Breast epithelium (tissue), 4 donors: ENCODE data around the gene NINJ2. TPM values are rescaled to one million over a fixed set of nuclear protein-coding genes. Genes with fewer than 3 reads are reported as not detected.

ENCODE experiments used
- DNase-seq, 2 donors: peaks; one replicate each; pipeline ENCODE4 v3.0.0-alpha.2; 2019; ENCODE audit warnings: low spot score in 2 of 2
- H3K27ac ChIP-seq, 2 donors: fragments of 200-600 bp; sonication (generic) in 1 of 2; one replicate each; pipeline ENCODE4 v1.5.1; 2016 to 2019; ENCODE audit warnings: mild to moderate bottlenecking in 1 of 2
- H3K27me3 ChIP-seq, 2 donors: fragments of 200-600 bp; sonication (generic) in 1 of 2; one replicate each; pipeline versions ENCODE4 v1.5.1 to v1.6.0; 2017 to 2019; ENCODE audit warnings: control low read depth in 1 of 2, mild to moderate bottlenecking in 1 of 2
- H3K36me3 ChIP-seq: fragments of 200-600 bp; one replicate; pipeline ENCODE4 v1.5.1; 2019
- H3K4me1 ChIP-seq, 2 donors: fragments of 200-600 bp; sonication (generic); one replicate each; pipeline ENCODE4 v1.5.1; 2016 to 2019; ENCODE audit warnings: control low read depth in 1 of 2
- H3K4me3 ChIP-seq, 3 donors: fragments of 200-600 bp; sonication (generic); 1 replicate in 2 of 3; 2 replicates in 1 of 3; pipeline ENCODE4 v1.5.1; 2016 to 2019; ENCODE audit warnings: mild to moderate bottlenecking in 3 of 3, moderate library complexity in 2 of 3
- H3K9me3 ChIP-seq, 2 donors: fragments of 200-600 bp; sonication (generic) in 1 of 2; one replicate each; pipeline ENCODE4 v1.5.1; 2016 to 2019; ENCODE audit warnings: control low read depth in 1 of 2
- CTCF ChIP-seq, 3 donors: fragments of 450-650 bp; IDR thresholded peaks; one replicate each; pipeline ENCODE4 v1.5.1; 2016 to 2017; ENCODE audit warnings: antibody characterized with exemption in 3 of 3, mild to moderate bottlenecking in 3 of 3, moderate library complexity in 3 of 3
- POLR2A ChIP-seq: fragments of 450-650 bp; IDR thresholded peaks from one replicate; pipeline ENCODE4 v1.6.1; 2016; ENCODE audit warnings: antibody characterized with exemption, mild to moderate bottlenecking, moderate library complexity
- POLR2AphosphoS5 ChIP-seq, 3 donors: sonication (generic); formaldehyde crosslinking; IDR thresholded peaks; one replicate each; pipeline ENCODE4 v1.6.1; 2017; ENCODE audit warnings: antibody characterized with exemption in 3 of 3
- intact Hi-C: fragments of 100-400 bp; cut with DNase I; formaldehyde crosslinking; loops from one replicate; pipeline ENCODE4 v1.15.1; 2023; ENCODE audit warnings: low total_unique reads
- total RNA-seq, 3 donors: library from RNA; depleted of rRNA; stranded (reverse); fragments of >200 nt; gene quantifications; one replicate each; pipeline ENCODE4 v1.1.0, GENCODE V29; 2016

The NINJ2 gene
- total RNA-seq, 3 donors from 2014 or later = 6.3 to 17.0 (median 6.9) TPM

- no peaks in the 10 kb centered on the region for H3K4me1 ChIP-seq
- no peaks in the 10 kb centered on the region for H3K9me3 ChIP-seq
- H3K4me3 ChIP-seq = no peak overlapping the region
- no peak overlapping the region for H3K27ac ChIP-seq
- TF ChIP-seq POLR2A (no peak), POLR2AphosphoS5 (IDR thresholded peaks at IDR 0.05) (no peak), CTCF (IDR thresholded peaks at IDR 0.05) (no peak)
- H3K36me3 ChIP-seq = no peaks in the 10 kb centered on the region
- intact Hi-C loops = no loop called here
- no peak for DNase-seq
- no peaks in the 10 kb centered on the region for H3K27me3 ChIP-seq
Observed at GRCh38 chr12:590206-590750, 73.0 kb downstream of the NINJ2 start.

DNA sequence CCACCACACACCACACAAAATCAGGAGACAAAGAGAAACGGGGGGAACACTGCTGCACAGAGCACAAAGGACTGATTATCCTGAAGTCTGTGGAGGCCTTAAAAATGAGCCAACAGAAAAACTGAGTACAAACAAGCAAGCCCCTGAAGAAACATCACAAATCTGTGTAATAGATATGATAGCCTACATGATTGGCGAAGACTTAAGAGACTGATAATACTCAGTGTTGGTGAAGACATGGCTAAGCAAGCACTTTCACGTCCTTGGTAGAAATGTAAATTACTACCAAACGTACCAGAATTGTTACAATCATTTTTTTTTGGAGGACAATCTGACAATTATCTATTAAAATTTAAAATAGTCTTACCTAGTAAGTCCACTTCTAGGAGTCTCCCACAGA is 74.6 kb downstream of the NINJ2 start:
- no peaks in the 10 kb centered on the region for H3K27me3 ChIP-seq
- no peak overlapping the region for H3K27ac ChIP-seq
- DNase-seq = no peak
- intact Hi-C loops = no loop called here
- no peaks in the 10 kb centered on the region for H3K9me3 ChIP-seq
- no peak overlapping the region for H3K4me3 ChIP-seq
- no peaks in the 10 kb centered on the region for H3K36me3 ChIP-seq
- TF ChIP-seq CTCF (IDR thresholded peaks at IDR 0.05) (no peak), POLR2AphosphoS5 (IDR thresholded peaks at IDR 0.05) (no peak), POLR2A (no peak)
- H3K4me1 ChIP-seq = no peaks in the 10 kb centered on the region

DNA sequence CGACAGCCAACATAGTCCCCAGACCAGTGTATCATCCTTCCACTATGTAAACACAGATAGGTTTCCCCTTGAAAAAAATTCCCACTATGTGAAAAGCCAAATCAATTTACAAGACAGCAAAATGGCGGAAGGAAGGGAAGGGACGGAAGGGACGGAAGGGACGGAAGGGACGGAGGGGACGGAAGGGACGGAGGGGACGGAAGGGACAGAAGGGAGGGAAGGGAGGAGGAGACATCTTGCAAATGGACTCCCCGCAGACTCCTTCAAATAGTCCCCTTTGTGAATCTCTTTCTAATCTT is 75.3 kb downstream of the NINJ2 start:
- Histone ChIP-seq H3K4me3 (no peak overlapping the region), H3K36me3 (no peaks in the 10 kb centered on the region), H3K4me1 (no peaks in the 10 kb centered on the region), H3K27me3 (no peaks in the 10 kb centered on the region), H3K9me3 (no peaks in the 10 kb centered on the region), H3K27ac (no peak overlapping the region)
- intact Hi-C loops = no loop called here
- DNase-seq = no peak
- TF ChIP-seq POLR2A (no peak), POLR2AphosphoS5 (IDR thresholded peaks at IDR 0.05) (no peak), CTCF (IDR thresholded peaks at IDR 0.05) (no peak)

- Histone ChIP-seq H3K27me3 (no peaks in the 10 kb centered on the region), H3K4me1 (no peaks in the 10 kb centered on the region), H3K36me3 (no peaks in the 10 kb centered on the region), H3K9me3 (no peaks in the 10 kb centered on the region), H3K27ac (no peak overlapping the region), H3K4me3 (no peak overlapping the region)
- DNase-seq = no peak
- intact Hi-C loops = no loop called here
- TF ChIP-seq POLR2A (no peak), CTCF (IDR thresholded peaks at IDR 0.05) (no peak), POLR2AphosphoS5 (IDR thresholded peaks at IDR 0.05) (no peak)
Observed at GRCh38 chr12:587132-588023, 75.9 kb downstream of the NINJ2 start.

- no peak for TF ChIP-seq POLR2AphosphoS5 (IDR thresholded peaks at IDR 0.05)
- no peak for TF ChIP-seq CTCF (IDR thresholded peaks at IDR 0.05)
- no peak for TF ChIP-seq POLR2A
- intact Hi-C loops = no loop called here
- DNase-seq = no peak
- Histone ChIP-seq H3K27me3 (no peaks in the 10 kb centered on the region), H3K27ac (no peak overlapping the region), H3K9me3 (no peaks in the 10 kb centered on the region), H3K4me1 (no peaks in the 10 kb centered on the region), H3K4me3 (no peak overlapping the region), H3K36me3 (no peaks in the 10 kb centered on the region)
Observed at GRCh38 chr12:586318-587071, 76.8 kb downstream of the NINJ2 start.
